Endometrial microvascular endothelial cells (primary cell): ENCODE results near the gene GBP2. TPM values are rescaled to one million over a fixed set of nuclear protein-coding genes. Genes with fewer than 3 reads are reported as not detected.

Experiments used
- in situ Hi-C: cut with HindIII; loops from 2 replicates; pipeline ENCODE4 v1.10.0; 2017; ENCODE audit warnings: low sequenced_read_pairs, low pct_unique_long_range_greater_than_20kb; ENCODE audit errors: inconsistent ontology term
- total RNA-seq: library from RNA; depleted of rRNA; stranded (reverse); fragments of >200 nt; gene quantifications from one replicate; pipeline ENCODE4 v1.2.3, GENCODE V29; 2015; ENCODE audit errors: inconsistent ontology term

The GBP2 gene, protein sequence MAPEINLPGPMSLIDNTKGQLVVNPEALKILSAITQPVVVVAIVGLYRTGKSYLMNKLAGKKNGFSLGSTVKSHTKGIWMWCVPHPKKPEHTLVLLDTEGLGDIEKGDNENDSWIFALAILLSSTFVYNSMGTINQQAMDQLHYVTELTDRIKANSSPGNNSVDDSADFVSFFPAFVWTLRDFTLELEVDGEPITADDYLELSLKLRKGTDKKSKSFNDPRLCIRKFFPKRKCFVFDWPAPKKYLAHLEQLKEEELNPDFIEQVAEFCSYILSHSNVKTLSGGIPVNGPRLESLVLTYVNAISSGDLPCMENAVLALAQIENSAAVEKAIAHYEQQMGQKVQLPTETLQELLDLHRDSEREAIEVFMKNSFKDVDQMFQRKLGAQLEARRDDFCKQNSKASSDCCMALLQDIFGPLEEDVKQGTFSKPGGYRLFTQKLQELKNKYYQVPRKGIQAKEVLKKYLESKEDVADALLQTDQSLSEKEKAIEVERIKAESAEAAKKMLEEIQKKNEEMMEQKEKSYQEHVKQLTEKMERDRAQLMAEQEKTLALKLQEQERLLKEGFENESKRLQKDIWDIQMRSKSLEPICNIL
- total RNA-seq: 35.4 TPM

DNA sequence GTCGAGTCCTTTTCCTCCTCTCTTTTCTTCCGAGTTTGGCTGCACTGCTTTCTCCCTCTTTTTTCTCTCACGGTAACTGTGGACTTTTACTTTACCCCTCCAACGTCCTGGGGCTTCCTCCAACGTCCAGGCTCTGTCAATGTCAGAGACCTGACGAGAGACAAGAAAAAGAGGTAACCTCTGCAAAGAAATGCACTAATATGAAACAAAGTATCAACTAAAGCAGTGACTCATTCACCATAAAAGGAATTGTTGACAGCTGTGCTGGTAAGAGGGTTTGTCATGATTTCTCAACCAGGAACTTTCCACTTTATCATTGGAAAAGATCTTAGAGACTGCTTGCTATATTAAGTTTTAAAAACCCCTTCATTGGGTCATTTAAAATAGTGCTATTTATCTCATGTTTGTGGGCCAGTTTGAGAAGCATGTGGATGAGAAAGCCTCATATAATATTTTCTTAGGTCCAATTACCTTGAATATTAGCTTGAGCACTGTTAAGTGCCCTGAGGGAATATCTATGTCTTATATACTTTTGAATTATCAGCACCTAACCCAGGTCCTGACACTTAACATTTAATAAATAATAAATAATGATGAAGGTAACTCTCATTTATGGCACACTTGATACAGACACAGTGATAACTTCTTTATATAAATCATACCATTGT, at the start of gene GBP2:
GBP2 (minus strand) TSS at position 202 of the 668 bp plus-strand sequence. CDS start 4,148 bp downstream, outside the sequence.
- in situ Hi-C loops: no loop called here

DNA sequence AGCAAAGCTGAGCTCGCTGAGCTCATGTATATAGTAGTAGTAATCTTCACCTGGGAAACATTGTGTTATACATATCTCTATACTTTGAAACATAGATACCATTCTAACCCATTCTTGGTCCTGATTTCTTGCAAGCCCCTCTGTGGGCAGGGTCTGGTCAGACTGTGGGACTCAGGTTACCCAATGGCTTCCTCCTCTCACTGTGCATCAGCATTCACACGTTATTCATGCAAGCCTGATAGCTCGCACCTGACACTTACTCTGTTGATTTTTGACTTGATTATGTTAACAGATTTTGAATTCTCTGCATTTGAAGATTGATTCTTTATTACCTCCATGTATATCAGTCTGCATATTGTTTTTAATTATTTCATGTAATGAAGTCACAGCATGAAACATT, 48.6 kb upstream of the GBP2 start:
- in situ Hi-C loops: no loop called here

DNA sequence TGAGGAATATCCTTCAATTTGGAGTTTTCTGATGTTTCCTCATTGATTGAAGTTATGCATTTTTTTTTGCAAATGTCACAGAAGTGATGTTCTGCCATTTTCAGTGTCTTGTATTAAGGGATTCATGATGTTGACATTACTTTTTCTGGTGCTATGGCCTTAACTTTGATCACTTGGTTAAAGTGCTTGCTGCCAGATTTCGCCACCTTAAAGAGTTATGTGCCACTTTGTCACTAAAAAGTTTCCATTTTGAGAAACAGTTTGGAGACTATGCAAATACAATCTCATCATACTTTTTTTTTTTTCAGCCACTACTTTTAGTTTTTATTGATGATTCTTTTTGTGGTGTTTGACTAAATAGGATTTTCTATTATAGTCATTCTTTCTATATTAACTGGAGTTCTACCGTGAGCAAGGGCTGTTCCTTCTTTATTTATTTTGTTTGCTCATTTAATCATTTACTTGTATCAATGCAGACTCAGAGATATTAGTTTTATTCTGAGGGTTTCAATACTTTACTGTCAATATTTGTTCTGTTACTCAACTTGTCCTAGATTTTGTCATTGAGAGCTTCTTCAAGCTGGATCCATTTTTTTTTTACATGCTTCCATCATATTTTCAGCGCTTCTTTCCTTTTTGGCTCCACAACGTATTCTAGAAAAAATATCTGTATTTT, 46.7 kb upstream of the GBP2 start:
- in situ Hi-C loops: no loop called here

DNA sequence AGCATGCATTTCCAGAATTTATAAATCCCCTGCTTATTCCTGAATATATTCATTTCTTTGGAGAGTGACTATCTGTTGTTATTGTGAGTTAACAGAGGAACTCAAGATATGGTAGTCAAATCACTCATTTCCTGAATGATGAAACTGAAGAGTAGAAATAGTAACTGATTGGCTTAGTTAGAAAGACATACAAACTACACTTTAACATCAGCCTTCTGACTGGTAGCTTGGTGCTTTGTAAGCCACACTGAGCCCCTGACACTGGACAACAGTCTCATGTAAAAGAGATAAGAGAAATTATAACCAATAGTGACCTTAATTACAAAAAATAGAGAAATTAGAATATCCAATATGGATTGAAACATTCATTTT, 45.1 kb upstream of the GBP2 start:
- in situ Hi-C loops: no loop called here

DNA sequence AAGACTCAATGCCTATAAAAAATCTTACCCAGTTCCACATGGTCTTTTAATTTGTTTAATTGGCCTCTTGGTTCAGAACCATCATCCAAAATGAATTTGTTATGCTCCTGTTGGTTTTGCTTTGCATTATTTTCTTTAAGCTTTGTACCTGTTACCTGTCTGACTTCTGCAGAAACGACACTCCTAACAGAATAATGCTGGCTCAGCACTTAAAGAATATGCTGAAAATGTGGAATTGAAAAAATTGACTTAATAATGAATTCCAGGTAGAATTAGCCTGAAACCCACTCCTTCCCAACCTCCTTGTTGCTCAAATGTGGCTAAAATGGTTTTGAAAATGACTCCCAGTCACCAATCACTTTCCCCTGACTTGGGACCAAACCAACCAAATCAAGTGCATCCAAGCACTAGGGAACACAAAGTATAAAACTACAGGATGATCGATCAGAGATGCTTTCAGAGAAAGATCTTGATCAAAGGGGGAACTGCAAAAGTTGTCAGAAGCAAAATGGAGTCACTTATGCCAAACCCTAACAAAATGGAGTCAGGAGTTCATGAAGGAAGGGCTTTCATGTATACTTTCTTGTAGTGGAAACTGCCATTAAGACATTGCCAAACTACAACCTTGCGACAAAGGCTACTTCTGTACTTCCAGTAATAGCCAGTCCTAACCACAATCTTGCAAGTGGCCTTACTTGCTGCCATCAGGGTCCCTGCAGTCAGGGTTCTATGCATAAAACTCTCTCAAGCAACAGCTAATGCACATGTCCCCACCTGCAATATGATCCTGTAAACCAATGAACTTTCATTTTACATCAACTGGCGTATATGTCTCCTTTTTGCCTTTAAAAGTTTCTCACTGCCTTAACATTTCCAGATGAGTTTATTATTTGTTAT, 44.5 kb upstream of the GBP2 start:
- in situ Hi-C loops: no loop called here

DNA sequence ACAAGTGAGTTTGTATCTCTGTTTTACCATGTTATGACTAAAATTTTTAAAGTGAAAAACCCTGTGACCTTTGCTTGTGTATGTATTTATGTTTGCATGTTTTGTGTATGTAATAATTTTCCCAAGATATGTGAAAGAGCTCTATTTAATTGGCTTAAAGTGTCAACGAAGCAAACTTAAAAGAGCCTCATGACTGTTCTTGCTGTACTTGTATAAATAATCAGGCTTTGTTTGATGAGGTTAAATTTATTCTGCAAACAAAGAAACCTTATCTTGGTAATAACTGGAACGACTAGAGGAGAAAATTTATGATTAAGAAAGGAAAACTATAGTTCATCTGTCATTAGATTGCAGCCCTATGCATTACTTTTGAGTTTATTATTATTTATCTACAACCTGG, 43.3 kb upstream of the GBP2 start:
- in situ Hi-C loops: no loop called here

DNA sequence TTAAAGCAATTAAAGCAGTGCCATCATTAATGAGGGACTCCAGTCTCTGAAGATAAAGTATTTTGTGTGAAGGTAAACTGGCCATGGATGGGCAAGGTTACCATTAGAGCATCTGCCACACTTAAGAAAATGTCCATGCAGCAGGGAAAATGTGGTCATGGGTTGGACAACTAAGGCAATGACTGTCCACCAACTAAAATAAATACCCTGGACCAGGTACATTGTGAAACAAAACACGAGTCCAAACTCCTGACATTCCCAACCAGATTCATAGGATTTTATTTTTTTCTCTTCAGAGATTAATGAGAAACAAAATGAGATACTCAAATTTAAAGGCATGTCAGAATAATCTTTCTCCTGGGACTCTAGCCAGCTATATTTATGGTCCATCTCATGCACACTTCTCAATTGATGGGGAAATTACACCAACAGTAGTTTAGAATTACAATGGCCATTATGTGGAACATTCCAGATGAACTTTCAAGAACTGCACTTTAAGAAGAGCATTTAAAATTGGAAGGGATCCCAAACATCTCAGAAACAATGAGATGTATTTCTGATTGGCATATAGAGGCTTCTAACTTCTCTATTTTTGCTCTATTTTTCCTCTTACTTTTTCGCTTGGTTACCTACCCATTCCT, 41.8 kb upstream of the GBP2 start:
- in situ Hi-C loops: no loop called here

DNA sequence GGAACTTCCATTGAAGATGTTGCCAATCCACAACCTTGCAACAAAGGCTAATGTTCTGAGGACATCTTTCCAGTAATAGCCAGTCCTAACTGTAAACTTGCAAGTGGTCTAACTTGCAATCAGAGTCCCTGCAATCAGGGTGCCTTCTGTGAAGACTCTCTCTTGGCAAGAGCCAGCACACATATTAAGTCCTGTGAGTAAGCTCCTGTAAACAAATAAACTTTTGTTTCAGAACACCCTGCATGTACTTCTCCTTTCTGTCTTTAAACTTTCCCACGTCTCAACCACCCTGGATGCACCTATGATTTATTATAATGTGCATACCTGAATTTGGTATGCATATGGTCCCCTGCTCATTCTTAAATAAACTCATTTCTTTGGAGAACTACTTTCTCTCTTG, 40.8 kb upstream of the GBP2 start:
- in situ Hi-C loops: no loop called here

DNA sequence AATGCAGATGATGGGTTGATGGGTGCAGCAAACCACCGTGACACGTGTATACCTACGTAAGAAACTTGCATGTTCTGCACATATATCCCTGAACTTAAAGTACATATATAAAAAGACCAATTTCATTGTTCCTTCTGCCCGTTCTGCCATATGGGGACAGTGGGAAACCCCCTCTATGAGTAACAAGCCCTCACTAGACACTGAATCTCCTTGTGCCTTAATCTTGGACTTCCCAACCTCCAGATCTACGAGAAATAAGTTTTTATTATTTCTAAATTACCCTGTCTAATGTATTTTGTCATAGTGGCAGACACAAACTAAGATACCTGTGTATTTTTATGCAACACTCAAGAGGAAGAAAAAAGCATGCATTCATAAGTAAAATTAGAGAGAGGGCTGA, 39.9 kb upstream of the GBP2 start:
- in situ Hi-C loops: no loop called here

DNA sequence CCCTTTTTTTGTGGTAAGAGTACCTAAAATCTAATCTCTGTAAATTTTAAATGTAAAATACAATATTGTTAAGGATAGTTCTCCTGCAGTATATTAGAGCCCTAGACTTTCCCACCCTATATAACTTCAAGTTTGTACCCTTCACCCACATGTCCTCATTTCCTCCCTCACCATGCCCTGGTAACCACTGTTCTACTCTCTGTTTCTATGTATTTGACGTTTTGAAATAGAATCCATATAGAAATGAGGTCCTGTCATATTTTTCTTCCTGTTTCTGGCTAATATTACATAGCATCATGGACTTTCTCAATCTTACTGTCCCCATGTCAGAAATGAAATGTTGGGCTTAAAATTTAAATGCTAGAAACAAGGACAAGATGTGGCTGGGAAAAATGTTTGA, 25.1 kb upstream of the GBP2 start:
- in situ Hi-C loops: no loop called here

DNA sequence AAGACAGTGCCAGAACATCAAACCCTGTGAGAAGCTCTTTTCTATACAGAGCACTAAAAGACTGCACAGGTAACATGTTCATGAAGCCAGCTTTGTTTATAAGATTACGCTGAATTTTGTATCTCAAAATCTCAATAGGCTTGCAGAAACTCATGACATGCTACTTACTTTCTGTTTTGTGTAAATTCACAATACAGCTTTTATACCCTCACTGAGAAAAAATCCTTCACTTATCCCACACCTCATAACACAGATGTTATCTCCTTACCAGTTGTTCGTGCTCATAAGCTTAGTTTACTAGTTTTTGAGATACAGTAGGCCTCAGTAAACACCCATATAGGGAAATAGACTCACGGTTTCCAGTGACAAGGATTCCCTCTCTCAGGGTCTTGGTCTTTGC, 24.1 kb upstream of the GBP2 start:
- in situ Hi-C loops: no loop called here

DNA sequence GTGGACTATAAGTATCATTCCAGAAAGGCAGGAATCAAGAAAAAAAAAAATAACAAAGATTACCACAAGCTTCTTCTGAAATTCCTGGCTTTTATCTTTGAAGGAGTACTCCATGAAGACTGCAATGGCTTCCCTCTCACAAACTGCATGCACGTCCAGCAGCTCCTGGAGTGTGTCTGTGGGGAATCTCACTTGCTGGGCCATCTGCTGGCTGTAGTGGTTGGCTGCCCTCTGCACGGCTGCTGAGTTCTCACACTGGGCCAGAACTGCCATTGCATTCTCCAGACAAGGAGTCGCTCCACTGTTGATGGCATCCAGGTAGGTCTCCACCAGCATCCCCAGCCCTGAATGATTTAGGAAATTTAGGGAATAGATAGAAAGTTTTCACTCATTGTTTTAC, 23.3 kb upstream of the GBP2 start:
- in situ Hi-C loops: no loop called here

DNA sequence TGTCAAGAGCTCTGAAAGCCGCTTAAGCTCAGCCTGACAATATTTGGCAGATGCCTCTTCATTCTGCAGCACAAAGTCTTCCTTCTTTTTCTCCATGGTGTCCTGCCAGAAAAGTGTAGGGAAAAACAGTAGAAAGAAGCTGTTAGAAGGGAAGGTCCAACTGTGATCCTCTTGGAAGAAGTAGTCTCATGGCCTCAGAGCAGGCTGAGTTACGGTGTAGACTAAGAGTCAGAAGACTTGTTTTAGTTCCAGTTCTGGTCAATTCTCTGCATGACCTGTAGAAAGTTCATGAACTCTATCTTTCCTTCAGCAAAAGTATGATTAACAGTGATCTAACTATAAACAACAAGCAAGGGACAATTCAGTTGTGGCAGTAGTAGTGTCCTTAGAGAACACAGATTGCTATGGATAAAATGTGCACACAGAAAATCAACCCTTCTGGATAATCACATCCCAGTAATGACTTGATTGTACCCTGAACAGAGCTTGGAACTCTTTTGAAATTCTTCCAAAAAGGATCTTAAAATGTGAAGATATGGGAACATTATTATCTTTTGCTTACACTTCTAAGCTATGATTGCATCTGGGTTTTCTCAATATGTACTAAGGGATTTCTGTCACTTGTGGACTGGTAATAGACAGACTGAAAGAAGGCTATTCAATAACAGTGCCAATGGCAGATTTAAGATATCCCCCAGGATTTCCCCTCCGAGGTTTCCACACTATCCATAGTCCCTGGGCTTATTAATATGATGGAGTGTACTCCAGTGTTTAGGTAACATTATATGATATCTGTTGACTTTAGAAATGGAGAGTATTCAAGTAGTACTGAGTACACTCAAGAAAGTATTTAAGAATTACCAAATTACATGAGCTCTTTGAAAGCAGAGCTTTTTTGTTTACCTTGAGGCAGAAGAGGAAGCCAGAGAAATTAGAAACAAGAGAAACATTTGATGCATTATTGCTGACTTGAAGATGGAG, 22.1 kb upstream of the GBP2 start:
- in situ Hi-C loops: no loop called here

DNA sequence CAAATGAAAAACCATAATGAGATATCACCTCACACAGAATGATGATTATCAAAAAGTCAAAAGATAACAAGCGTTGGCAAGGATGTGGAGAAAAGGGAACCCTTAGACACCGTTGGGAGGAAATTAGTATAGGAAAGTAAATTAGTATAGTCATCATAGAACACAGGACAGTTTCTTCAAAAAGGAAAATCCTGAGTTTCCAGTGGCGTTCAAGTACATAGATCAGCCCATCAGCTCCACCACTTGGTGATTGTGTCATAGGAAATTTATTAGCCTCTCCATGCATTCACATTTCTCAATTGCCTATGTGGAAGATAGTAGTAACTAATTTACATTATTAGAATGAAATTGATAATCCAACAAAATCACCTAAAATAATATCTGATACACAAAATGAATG, 20.8 kb upstream of the GBP2 start:
- in situ Hi-C loops: no loop called here

DNA sequence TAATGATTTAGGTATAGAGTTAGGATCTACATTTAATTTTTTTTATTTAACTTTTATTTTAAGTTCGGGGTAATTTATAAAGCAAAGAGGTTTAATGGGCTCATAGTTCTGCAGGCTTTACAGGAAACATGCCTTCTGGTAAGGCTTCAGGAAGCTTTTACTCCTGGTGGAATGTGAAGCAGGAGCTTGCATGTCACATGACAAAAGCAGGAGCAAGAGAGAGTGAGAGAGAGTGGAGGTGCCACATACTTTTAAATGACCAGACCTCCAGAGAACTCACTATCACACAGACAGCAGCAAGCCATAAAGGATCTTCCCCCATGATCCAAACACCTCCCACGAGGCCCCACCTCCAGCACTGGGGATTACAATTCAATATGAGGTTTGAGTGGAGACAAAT, 17.6 kb upstream of the GBP2 start:
- in situ Hi-C loops: no loop called here

DNA sequence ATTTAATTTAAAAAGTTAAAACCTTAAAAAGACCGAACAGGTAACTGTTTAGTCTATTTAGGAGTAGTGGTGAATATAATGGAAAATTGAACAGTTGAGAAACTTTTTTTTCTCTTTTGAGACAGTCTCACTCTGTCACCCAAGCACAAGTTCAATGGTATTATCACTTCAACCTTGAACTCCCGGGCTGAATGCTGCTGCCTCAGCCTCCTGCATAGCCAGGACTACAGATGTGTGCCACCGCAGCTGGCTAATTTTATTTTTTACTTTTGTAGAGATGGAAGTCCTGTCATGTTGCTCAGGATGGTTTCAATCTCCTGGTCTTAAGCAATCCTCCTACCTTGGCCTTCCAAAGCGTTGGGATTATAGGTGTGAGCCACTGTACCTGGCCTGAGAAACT, 16.2 kb upstream of the GBP2 start:
- in situ Hi-C loops: no loop called here

DNA sequence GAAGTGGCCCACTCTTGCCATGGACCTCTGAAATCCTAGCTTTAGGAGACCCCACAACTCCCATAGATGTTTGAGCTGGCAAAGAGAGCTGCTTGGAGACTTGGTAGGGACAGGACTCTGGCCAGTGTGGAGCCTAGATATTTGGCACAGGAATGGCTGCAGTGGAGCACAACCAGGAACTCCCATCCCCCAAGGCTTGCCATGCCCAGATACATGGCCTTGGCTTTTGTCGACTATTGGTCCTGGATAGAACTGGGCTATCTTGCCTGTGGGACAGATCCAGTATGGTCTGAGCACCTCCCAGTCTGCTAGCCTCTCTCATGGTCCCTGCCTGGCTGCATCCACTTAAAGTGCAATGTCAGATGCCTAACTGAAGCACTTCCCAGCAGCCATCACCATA, 7.8 kb upstream of the GBP2 start:
- in situ Hi-C loops: no loop called here
